ENCODE results near the gene CPO.

CPO gene

GRCh38 chr2:206920951-206921350 lies 18.4 kb upstream of the CPO start:
- no peak for TF ChIP-seq CTCF (IDR thresholded peaks at IDR 0.05; ENCODE audit: insufficient read depth, low read length, missing control alignments)
- no peak overlapping the region for H3K4me3 ChIP-seq (ENCODE audit: low read depth, low read length)
- CTCF ChIA-PET, result no interaction called here
- DNase-seq (ENCODE audit: low read depth, low spot score), result no peak
- POLR2A ChIA-PET, result no interaction called here

- no peak overlapping the region for H3K4me3 ChIP-seq (ENCODE audit: low read depth, low read length)
- no peak for DNase-seq (ENCODE audit: low read depth, low spot score)
- ChIA-PET POLR2A (no interaction called here), CTCF (no interaction called here)
- TF ChIP-seq CTCF (IDR thresholded peaks at IDR 0.05; ENCODE audit: insufficient read depth, low read length, missing control alignments), result no peak
Measured at GRCh38 chr2:206921529-206921928, 17.8 kb upstream of the CPO start.

- no peak for TF ChIP-seq CTCF (IDR thresholded peaks at IDR 0.05; ENCODE audit: insufficient read depth, low read length, missing control alignments)
- no peak overlapping the region for H3K4me3 ChIP-seq (ENCODE audit: low read depth, low read length)
- ChIA-PET CTCF (no interaction called here), POLR2A (no interaction called here)
- no peak for DNase-seq (ENCODE audit: low read depth, low spot score)
Measured at GRCh38 chr2:206935991-206936842, 3.1 kb upstream of the CPO start.

- CTCF ChIA-PET, result no interaction called here
- no peak for DNase-seq (ENCODE audit: low read depth, low spot score)
- H3K4me3 ChIP-seq (ENCODE audit: low read depth, low read length), result no peak overlapping the region
- TF ChIP-seq CTCF (IDR thresholded peaks at IDR 0.05; ENCODE audit: insufficient read depth, low read length, missing control alignments), result no peak
- POLR2A ChIA-PET, result no interaction called here
Measured at GRCh38 chr2:206936843-206937230, 2.5 kb upstream of the CPO start.

- ChIA-PET CTCF (no interaction called here), POLR2A (no interaction called here)
Measured at GRCh38 chr2:206937555-206937954, 1.8 kb upstream of the CPO start.

GRCh38 chr2:206940546-206940945 lies 1.2 kb downstream of the CPO start:
- POLR2A ChIA-PET, result no interaction called here

More at GRCh38 chr2:206937555-206937954, 1.8 kb upstream of the CPO start:
- H3K4me3 ChIP-seq (ENCODE audit: low read depth, low read length), result no peak overlapping the region
- DNase-seq (ENCODE audit: low read depth, low spot score), result no peak
- TF ChIP-seq CTCF (IDR thresholded peaks at IDR 0.05; ENCODE audit: insufficient read depth, low read length, missing control alignments), result no peak

More at GRCh38 chr2:206940546-206940945, 1.2 kb downstream of the CPO start:
- no peak overlapping the region for H3K4me3 ChIP-seq (ENCODE audit: low read depth, low read length)
- no peak for DNase-seq (ENCODE audit: low read depth, low spot score)
- no peak for TF ChIP-seq CTCF (IDR thresholded peaks at IDR 0.05; ENCODE audit: insufficient read depth, low read length, missing control alignments)
- CTCF ChIA-PET, result no interaction called here

Measured in AG04449 (cell line).